Endothelial cell of umbilical vein (primary cell): Measurements from ENCODE around the gene ATRNL1. TPM values are rescaled to one million over a fixed set of nuclear protein-coding genes. Genes with fewer than 3 reads are reported as not detected.

ENCODE experiments used
- BruUV-seq: library from RNA; stranded (reverse); fragments of 400-500 nt; replicated peaks from 2 replicates; lab custom pipeline; 2021; lab: Mats Ljungman, UMichigan
- CTCF ChIA-PET: fragments of 300-600, 350-600 bp; sonication (Branson Sonifier 250); formaldehyde crosslinking; loops from one replicate; lab custom pipeline; 2021; ENCODE audit warnings: antibody characterized with exemption, inconsistent platforms; lab: Charles Lee
- POLR2A ChIA-PET: fragments of 300-600, 350-600 bp; sonication (Branson Sonifier 250); formaldehyde crosslinking; loops from one replicate; lab custom pipeline; 2021; ENCODE audit warnings: antibody characterized with exemption, inconsistent platforms; lab: Charles Lee
- DNase-seq: peaks from one replicate; pipeline ENCODE4 v3.0.0-alpha.2; 2011; ENCODE audit warnings: low read depth, low spot score
- FAIRE-seq: peaks from 2 replicates; lab custom pipeline; 2011; peaks lifted over from hg19 to GRCh38; lab: Jason Lieb, UNC
- H2AFZ ChIP-seq: 2 replicates; pipeline ENCODE4 v1.6.0; 2012; ENCODE audit warnings: low read depth, low read length, control low read depth, inconsistent platforms
- H3K27ac ChIP-seq: 2 replicates; pipeline ENCODE4 v1.5.1; 2011; ENCODE audit warnings: low read depth, mild to moderate bottlenecking, control low read depth, low read length, moderate library complexity; ENCODE audit not compliant: insufficient read depth
- H3K27me3 ChIP-seq, 2 experiments: 2 replicates each; pipeline versions ENCODE4 v1.6.0 to v1.6.1; 2011; ENCODE audit warnings: low read length in 2 of 2, mixed read lengths in 1 of 2; ENCODE audit not compliant: control insufficient read depth in 2 of 2, insufficient read depth in 2 of 2
- H3K36me3 ChIP-seq, 2 experiments: 2 replicates in 1 of 2; 3 replicates in 1 of 2; pipeline ENCODE4 v1.5.1; 2011; ENCODE audit warnings: low read length in 2 of 2, mild to moderate bottlenecking in 1 of 2, moderate library complexity in 1 of 2; ENCODE audit not compliant: control insufficient read depth in 2 of 2, insufficient read depth in 2 of 2; ENCODE audit errors: extremely low read depth in 1 of 2
- H3K4me1 ChIP-seq: 3 replicates; pipeline ENCODE4 v1.5.1; 2011; ENCODE audit warnings: mild to moderate bottlenecking, low read length; ENCODE audit not compliant: control insufficient read depth, insufficient read depth; ENCODE audit errors: extremely low read depth
- H3K4me2 ChIP-seq: 2 replicates; pipeline ENCODE4 v1.6.1; 2011; ENCODE audit warnings: low read length, control low read depth, mixed read lengths; ENCODE audit not compliant: insufficient read depth
- H3K4me3 ChIP-seq, 3 experiments: fragments of 200-600 bp in 1 of 3; sonication (generic), shearing (Covaris generic) in 1 of 3; replicated peaks in 1 of 3; 2 replicates each; pipeline ENCODE4 v1.5.1; 2011 to 2016; ENCODE audit warnings: control low read depth in 3 of 3, low read length in 3 of 3, mild to moderate bottlenecking in 2 of 3, inconsistent platforms in 1 of 3, low read depth in 1 of 3, moderate library complexity in 1 of 3; ENCODE audit not compliant: insufficient read depth in 1 of 3
- H3K79me2 ChIP-seq: 2 replicates; pipeline ENCODE4 v1.6.0; 2012; ENCODE audit warnings: low read length, inconsistent platforms; ENCODE audit not compliant: control insufficient read depth, insufficient read depth
- H3K9ac ChIP-seq: replicated peaks from 2 replicates; pipeline ENCODE3; 2011; ENCODE audit warnings: low read length, control low read depth; ENCODE audit not compliant: insufficient read depth; ENCODE audit errors: extremely low read depth
- H3K9me1 ChIP-seq: replicated peaks from 3 replicates; pipeline ENCODE4 v1.6.0; 2011; ENCODE audit warnings: mild to moderate bottlenecking, low read length; ENCODE audit not compliant: control insufficient read depth, insufficient read depth; ENCODE audit errors: extremely low read depth
- H3K9me3 ChIP-seq: replicated peaks from 2 replicates; pipeline ENCODE4 v1.5.1; 2012; ENCODE audit warnings: low read length, inconsistent platforms; ENCODE audit not compliant: control insufficient read depth, insufficient read depth
- H4K20me1 ChIP-seq: replicated peaks from 2 replicates; pipeline ENCODE3; 2011; ENCODE audit warnings: mild to moderate bottlenecking, low read length; ENCODE audit not compliant: control insufficient read depth, insufficient read depth; ENCODE audit errors: extremely low read depth
- EZH2 ChIP-seq: IDR thresholded peaks from 2 replicates; pipeline ENCODE4 v1.6.1; 2012; ENCODE audit warnings: borderline replicate concordance, low read depth, mild to moderate bottlenecking, moderate library complexity, low read length, inconsistent platforms; ENCODE audit not compliant: severe bottlenecking
- FOS ChIP-seq: IDR thresholded peaks from 2 replicates; pipeline ENCODE4 v1.6.1; 2011; ENCODE audit warnings: mild to moderate bottlenecking, low read length, moderate library complexity, borderline replicate concordance; ENCODE audit not compliant: insufficient read depth
- GATA2 ChIP-seq: IDR thresholded peaks from 2 replicates; pipeline ENCODE4 v1.7.0; 2011; ENCODE audit warnings: low read depth, mild to moderate bottlenecking, moderate library complexity, mixed read lengths, low read length; ENCODE audit not compliant: insufficient read length, insufficient read depth
- JUN ChIP-seq: IDR thresholded peaks from 2 replicates; pipeline ENCODE4 v1.6.1; 2011; ENCODE audit warnings: borderline replicate concordance, low read depth; ENCODE audit not compliant: insufficient read length, insufficient read depth
- MYC ChIP-seq: IDR thresholded peaks from one replicate; pipeline ENCODE4 v1.6.1; 2011; ENCODE audit warnings: mild to moderate bottlenecking, low read depth, low read length
- POLR2A ChIP-seq: IDR thresholded peaks from 2 replicates; pipeline ENCODE4 v1.6.1; 2012; ENCODE audit warnings: low read depth, mild to moderate bottlenecking, control low read depth, low read length
- POLR2AphosphoS5 ChIP-seq: IDR thresholded peaks from 2 replicates; pipeline ENCODE4 v1.6.1; 2012; ENCODE audit warnings: low read depth, mild to moderate bottlenecking, control low read depth, low read length, moderate library complexity; ENCODE audit not compliant: insufficient read depth
- dilution Hi-C: fragments of 300-500 bp; cut with MboI; formaldehyde crosslinking; loops from one replicate; pipeline ENCODE4 v1.15.0; 2019; ENCODE audit warnings: low sequenced_read_pairs; ENCODE audit not compliant: extremely low pct_ligation_motif_present
- intact Hi-C: fragments of 100-400 bp; cut with micrococcal nuclease; formaldehyde crosslinking; loops from one replicate; pipeline ENCODE4 v1.10.0; 2022
- polyA plus RNA-seq, 4 experiments: library from polyadenylated mRNA; depleted of rRNA in 3 of 4; stranded (reverse) in 3 of 4; unstranded in 1 of 4; fragments of >200 nt; gene quantifications; 2 replicates each; pipeline versions ENCODE4 v1.2.1 to v1.2.3, GENCODE V29; 2011 to 2012; ENCODE audit warnings: missing spikeins in 1 of 4
- total RNA-seq: library from RNA; stranded (reverse); gene quantifications from 2 replicates; pipeline ENCODE4 v1.2.3, GENCODE V29; 2021
- TF ChIP-seq, protein P1 (sequence below), 2 donors: IDR thresholded peaks; 1 replicate in 1 of 2; 2 replicates in 1 of 2; pipeline ENCODE4 v1.5.1; 2011; ENCODE audit warnings: low read length in 2 of 2, mild to moderate bottlenecking in 2 of 2, moderate library complexity in 2 of 2, control low read depth in 1 of 2, inconsistent platforms in 1 of 2, low read depth in 1 of 2; ENCODE audit not compliant: insufficient read depth in 1 of 2; ENCODE audit errors: extremely low read depth in 1 of 2
- TF ChIP-seq, protein P2 (sequence below): IDR thresholded peaks from 2 replicates; pipeline ENCODE4 v1.6.1; 2011; ENCODE audit not compliant: insufficient read depth, insufficient read length

The ATRNL1 gene
- total and polyA plus RNA-seq, 2 donors (not counting 3 experiments of a cell fraction or from before 2014, with no cell fraction given): not detected

GRCh38 chr10:115657161-115657860 is 564.1 kb downstream of the ATRNL1 start:
- Histone ChIP-seq H3K9ac (no peak overlapping the region), H3K9me1 (no peaks in the 10 kb centered on the region)
- no peak for TF ChIP-seq EZH2
- TF ChIP-seq FOS: no peak
- no peak for TF ChIP-seq GATA2
- TF ChIP-seq JUN: no peak
- TF ChIP-seq POLR2AphosphoS5: no peak
- TF ChIP-seq, protein P1, sequence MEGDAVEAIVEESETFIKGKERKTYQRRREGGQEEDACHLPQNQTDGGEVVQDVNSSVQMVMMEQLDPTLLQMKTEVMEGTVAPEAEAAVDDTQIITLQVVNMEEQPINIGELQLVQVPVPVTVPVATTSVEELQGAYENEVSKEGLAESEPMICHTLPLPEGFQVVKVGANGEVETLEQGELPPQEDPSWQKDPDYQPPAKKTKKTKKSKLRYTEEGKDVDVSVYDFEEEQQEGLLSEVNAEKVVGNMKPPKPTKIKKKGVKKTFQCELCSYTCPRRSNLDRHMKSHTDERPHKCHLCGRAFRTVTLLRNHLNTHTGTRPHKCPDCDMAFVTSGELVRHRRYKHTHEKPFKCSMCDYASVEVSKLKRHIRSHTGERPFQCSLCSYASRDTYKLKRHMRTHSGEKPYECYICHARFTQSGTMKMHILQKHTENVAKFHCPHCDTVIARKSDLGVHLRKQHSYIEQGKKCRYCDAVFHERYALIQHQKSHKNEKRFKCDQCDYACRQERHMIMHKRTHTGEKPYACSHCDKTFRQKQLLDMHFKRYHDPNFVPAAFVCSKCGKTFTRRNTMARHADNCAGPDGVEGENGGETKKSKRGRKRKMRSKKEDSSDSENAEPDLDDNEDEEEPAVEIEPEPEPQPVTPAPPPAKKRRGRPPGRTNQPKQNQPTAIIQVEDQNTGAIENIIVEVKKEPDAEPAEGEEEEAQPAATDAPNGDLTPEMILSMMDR (IDR thresholded peaks at IDR 0.05; ENCODE audit: extremely low read depth in 1 of 2, insufficient read depth in 1 of 2, low read depth in 1 of 2, low read length in 2 of 2): no peak
- no peak for TF ChIP-seq POLR2A
- TF ChIP-seq, protein P2, sequence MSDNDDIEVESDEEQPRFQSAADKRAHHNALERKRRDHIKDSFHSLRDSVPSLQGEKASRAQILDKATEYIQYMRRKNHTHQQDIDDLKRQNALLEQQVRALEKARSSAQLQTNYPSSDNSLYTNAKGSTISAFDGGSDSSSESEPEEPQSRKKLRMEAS: no peak
- no peak for TF ChIP-seq MYC

More at GRCh38 chr10:115657161-115657860, 564.1 kb downstream of the ATRNL1 start:
- no peaks in the 10 kb centered on the region for H3K36me3 ChIP-seq
- H2AFZ ChIP-seq: no peak overlapping the region
- no peaks in the 10 kb centered on the region for H3K27me3 ChIP-seq
- H3K4me3 ChIP-seq: no peak overlapping the region
- dilution Hi-C loops: no loop called here
- CTCF ChIA-PET: no interaction called here
- H3K9me3 ChIP-seq: no peaks in the 10 kb centered on the region
- intact Hi-C loops: no loop called here
- H3K27ac ChIP-seq: no peak overlapping the region
- H3K79me2 ChIP-seq: no peaks in the 10 kb centered on the region
- POLR2A ChIA-PET: no interaction called here
- DNase-seq (no peak), FAIRE-seq (no peak)
- no peaks in the 10 kb centered on the region for H4K20me1 ChIP-seq
- H3K4me2 ChIP-seq: no peak overlapping the region
- no TSS peak for BruUV-seq
- no peaks in the 10 kb centered on the region for H3K4me1 ChIP-seq
